ENCODE measurements around the gene CNBD2. TPM values are rescaled to one million over a fixed set of nuclear protein-coding genes. Genes with fewer than 3 reads are reported as not detected.

CNBD2 gene
- 10 to 100 TPM in 1 of 2 donors, 1 to 10 TPM in 1; 8.0 to 23.4 TPM for total RNA-seq

GRCh38 chr20:35967979-35968640 lies at the start of gene CNBD2:
Gene CNBD2 (plus strand): TSS chr20:35968590. CDS start chr20:35968763, 173 bp downstream.
- Histone ChIP-seq H3K9me3 (no peaks in the 10 kb centered on the region), H3K27ac (no peak within 1 kb of the TSS), H3K27me3 (no peaks in the 10 kb centered on the region), H3K4me1 (no peaks in the 10 kb centered on the region), H3K4me3 (no peak within 1 kb of the TSS), H3K36me3 (replicated peaks in 1 of 2; ENCODE audit: insufficient read depth in 1 of 2, low read depth in 2 of 2) (no peaks in the 10 kb centered on the region)
- WGBS, 2 donors = 92 to 98% methylated on average over 3 of the region's 3 CpGs
- no peak for ATAC-seq
- no peak for DNase-seq
- TF ChIP-seq CTCF (IDR thresholded peaks at IDR 0.05) (no peak), POLR2A (IDR thresholded peaks at IDR 0.05) (no peak)
- intact Hi-C loops (cut with DNase I) = no loop called here

GRCh38 chr20:35920523-35920922 lies 47.9 kb upstream of the CNBD2 start:
- TF ChIP-seq CTCF (IDR thresholded peaks at IDR 0.05) (no peak), POLR2A (IDR thresholded peaks at IDR 0.05) (no peak)
- 96 to 99% methylated on average over 3 of the region's 3 CpGs for WGBS, 2 donors
- H3K36me3 ChIP-seq (replicated peaks in 1 of 2; ENCODE audit: insufficient read depth in 1 of 2, low read depth in 2 of 2) = peaks cover 0 to 2% of the 10 kb centered on the region in 2 donors

GRCh38 chr20:35929301-35929700 lies 39.1 kb upstream of the CNBD2 start:
- Histone ChIP-seq H3K36me3 (replicated peaks in 1 of 2; ENCODE audit: insufficient read depth in 1 of 2, low read depth in 2 of 2) (peaks cover 0 to 6% of the 10 kb centered on the region in 2 donors), H3K4me1 (no peaks in the 10 kb centered on the region), H3K27me3 (no peaks in the 10 kb centered on the region), H3K27ac (no peak overlapping the region), H3K4me3 (no peak overlapping the region), H3K9me3 (no peaks in the 10 kb centered on the region)
- ATAC-seq (no peak), DNase-seq (no peak)
- no peak for TF ChIP-seq CTCF (IDR thresholded peaks at IDR 0.05)
- no peak for TF ChIP-seq POLR2A (IDR thresholded peaks at IDR 0.05)
- 93 to 97% methylated on average over 2 of the region's 2 CpGs for WGBS, 2 donors
- intact Hi-C loops (cut with DNase I) = no loop called here

More at GRCh38 chr20:35920523-35920922, 47.9 kb upstream of the CNBD2 start:
- Histone ChIP-seq H3K9me3 (no peaks in the 10 kb centered on the region), H3K27ac (no peak overlapping the region), H3K4me1 (peaks cover 8% of the 10 kb centered on the region), H3K4me3 (no peak overlapping the region), H3K27me3 (no peaks in the 10 kb centered on the region)
- intact Hi-C loops (cut with DNase I) = no loop called here
- DNase-seq (no peak), ATAC-seq (no peak)

- H3K4me1 ChIP-seq = no peaks in the 10 kb centered on the region
- no peak overlapping the region for H3K4me3 ChIP-seq
- ATAC-seq = no peak
- TF ChIP-seq POLR2A (IDR thresholded peaks at IDR 0.05) (no peak), CTCF (IDR thresholded peaks at IDR 0.05) (no peak)
- DNase-seq = no peak
- intact Hi-C loops (cut with DNase I) = no loop called here
- no peak overlapping the region for H3K27ac ChIP-seq
- no peaks in the 10 kb centered on the region for H3K27me3 ChIP-seq
- no peaks in the 10 kb centered on the region for H3K36me3 ChIP-seq (replicated peaks in 1 of 2; ENCODE audit: insufficient read depth in 1 of 2, low read depth in 2 of 2)
- 88 to 95% methylated on average over 4 of the region's 4 CpGs for WGBS, 2 donors
- no peaks in the 10 kb centered on the region for H3K9me3 ChIP-seq
These were observed 34.3 kb upstream of the CNBD2 start for GRCh38 chr20:35934050-35934449.

GRCh38 chr20:35939264-35939663 lies 29.1 kb upstream of the CNBD2 start:
- intact Hi-C loops (cut with DNase I) = no loop called here
- no peak for TF ChIP-seq CTCF (IDR thresholded peaks at IDR 0.05)
- no peak for TF ChIP-seq POLR2A (IDR thresholded peaks at IDR 0.05)
- H3K27ac ChIP-seq = no peak overlapping the region
- no peak for DNase-seq
- H3K4me3 ChIP-seq = no peak overlapping the region
- no peaks in the 10 kb centered on the region for H3K4me1 ChIP-seq
- H3K9me3 ChIP-seq = no peaks in the 10 kb centered on the region
- ATAC-seq = no peak
- peaks cover 0 to 2% of the 10 kb centered on the region in 2 donors for H3K36me3 ChIP-seq (replicated peaks in 1 of 2; ENCODE audit: insufficient read depth in 1 of 2, low read depth in 2 of 2)
- no peaks in the 10 kb centered on the region for H3K27me3 ChIP-seq
- 94 to 98% methylated on average over 3 of the region's 3 CpGs for WGBS, 2 donors
